Sciatic nerve (tissue), 2 donors: ENCODE data around the gene PRRG4. TPM values are rescaled to one million over a fixed set of nuclear protein-coding genes. Genes with fewer than 3 reads are reported as not detected.
"Not testable (repeated sequence)": the region's sequence is repeated elsewhere in the genome, so short reads cannot be mapped to it uniquely, and the experiment has no call there.

ENCODE experiments used
- ATAC-seq: fragments of 200-7000 bp; cut with Tn5 transposase; one replicate; pipeline ENCODE4 v1.9.1; 2020; ENCODE audit warnings: mild to moderate bottlenecking, moderate library complexity
- DNase-seq: peaks from one replicate; pipeline ENCODE4 v3.0.0-alpha.2; 2020; ENCODE audit warnings: low spot score
- intact Hi-C: fragments of 100-400 bp; cut with DNase I; formaldehyde crosslinking; loops from one replicate; pipeline ENCODE4 v1.14.2; 2022
- total RNA-seq: library from RNA; stranded (reverse); fragmentation: NEBNext Ultra II Directional; extraction: Animal tissue kit (Norgen Biotek cat#: 25700); gene quantifications from one replicate; pipeline ENCODE4 v1.2.1, GENCODE V29; 2021
- donor health status: DM: no; HTN: no; CAD: no.
- donor health status: DM: no; HTN: no; CAD: no.

PRRG4 gene
- total RNA-seq, 1 donor from 2014 or later, result 22.9 TPM

GRCh38 chr11:32874132-32874531 is 44.4 kb downstream of the PRRG4 start:
- no peak for DNase-seq
- intact Hi-C loops, result no loop called here
- no peak for ATAC-seq

- ATAC-seq, result no peak
- DNase-seq, result no peak
- intact Hi-C loops, result no loop called here
Observed at GRCh38 chr11:32881286-32881685, 51.6 kb downstream of the PRRG4 start.

DNA sequence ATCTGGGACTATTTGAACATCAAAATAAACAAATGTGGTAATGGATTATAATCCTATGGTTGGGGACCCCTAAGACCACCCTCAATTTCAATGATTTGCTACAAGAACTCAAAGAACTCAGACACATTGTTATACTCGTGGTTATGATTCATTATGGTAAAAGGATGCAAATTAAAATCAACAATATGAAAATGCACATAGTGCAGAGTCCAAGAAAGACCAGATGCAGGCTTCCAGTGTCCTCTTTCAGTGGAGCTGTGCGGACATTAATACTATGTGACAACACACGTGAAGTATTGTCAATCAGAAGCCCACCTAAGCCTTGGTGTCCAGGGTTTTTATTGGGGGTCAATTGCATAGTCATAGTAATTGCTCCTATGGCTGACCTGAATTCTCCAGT is 53.7 kb downstream of the PRRG4 start:
- intact Hi-C loops, result no loop called here
- no peak for DNase-seq
- no peak for ATAC-seq

GRCh38 chr11:32884023-32884422 is 54.3 kb downstream of the PRRG4 start:
- intact Hi-C loops, result no loop called here
- DNase-seq (no peak), ATAC-seq (no peak)

GRCh38 chr11:32884770-32885384 is 55.1 kb downstream of the PRRG4 start:
- intact Hi-C loops, result no loop called here
- no peak for ATAC-seq
- DNase-seq, result no peak

GRCh38 chr11:32885556-32885955 is 55.8 kb downstream of the PRRG4 start:
- intact Hi-C loops, result no loop called here
- no peak for DNase-seq
- ATAC-seq, result no peak

GRCh38 chr11:32886180-32886579 is 56.5 kb downstream of the PRRG4 start:
- no peak for ATAC-seq
- intact Hi-C loops, result no loop called here
- DNase-seq, result no peak

DNA sequence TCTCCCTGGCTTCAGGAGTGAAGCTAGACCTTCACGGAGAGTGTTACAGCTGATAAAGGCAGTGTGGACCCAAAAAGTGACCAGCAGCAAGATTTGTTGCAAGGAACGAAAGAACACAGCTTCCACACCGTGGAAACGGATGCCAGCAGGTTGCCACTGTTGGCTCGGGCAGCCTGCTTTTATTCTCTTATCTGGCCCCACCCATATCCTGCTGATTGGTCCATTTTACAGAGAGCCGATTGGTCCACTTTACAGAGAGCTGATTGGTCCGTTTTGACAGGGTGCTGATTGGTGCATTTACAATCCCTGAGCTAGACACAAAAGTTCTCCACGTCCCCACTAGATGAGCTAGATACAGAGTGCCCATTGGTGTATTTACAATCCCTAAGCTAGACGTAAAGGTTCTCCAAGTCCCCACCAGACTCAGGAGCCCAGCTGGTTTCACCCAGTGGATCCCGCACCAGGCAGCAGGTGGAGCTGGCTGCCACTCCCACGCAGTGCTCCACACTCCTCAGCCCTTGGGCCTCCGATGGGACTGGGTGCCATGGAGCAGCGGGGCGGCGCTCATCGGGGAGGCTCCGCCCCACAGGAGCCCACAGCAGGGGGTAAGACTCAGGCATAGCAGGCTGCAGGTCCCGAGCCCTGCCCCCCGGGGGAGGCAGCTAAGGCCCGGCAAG is 58.1 kb downstream of the PRRG4 start:
- intact Hi-C loops, ATAC-seq, DNase-seq: not testable (repeated sequence)

GRCh38 chr11:32888384-32888710 is 58.6 kb downstream of the PRRG4 start:
- DNase-seq, ATAC-seq, intact Hi-C loops: not testable (repeated sequence)

DNA sequence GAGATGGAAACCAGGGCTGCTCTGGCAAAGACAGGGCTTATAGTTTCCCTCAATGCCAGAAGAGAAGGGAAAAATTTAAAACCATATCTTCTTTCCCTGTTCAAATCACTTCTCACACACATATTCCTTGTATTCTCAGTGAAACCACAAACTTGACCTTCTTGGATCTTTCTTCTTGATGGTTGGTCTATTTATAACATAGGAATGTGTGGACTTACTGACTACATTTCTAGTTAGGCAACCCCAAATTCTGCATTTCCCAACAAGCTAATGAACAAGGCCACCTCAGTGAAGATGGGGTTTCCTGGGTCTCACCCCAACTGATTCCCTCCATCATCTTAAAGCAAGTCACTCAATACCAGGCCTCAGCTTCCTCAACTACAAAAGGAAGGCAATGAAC is 59.1 kb downstream of the PRRG4 start:
- intact Hi-C loops, result no loop called here

DNA sequence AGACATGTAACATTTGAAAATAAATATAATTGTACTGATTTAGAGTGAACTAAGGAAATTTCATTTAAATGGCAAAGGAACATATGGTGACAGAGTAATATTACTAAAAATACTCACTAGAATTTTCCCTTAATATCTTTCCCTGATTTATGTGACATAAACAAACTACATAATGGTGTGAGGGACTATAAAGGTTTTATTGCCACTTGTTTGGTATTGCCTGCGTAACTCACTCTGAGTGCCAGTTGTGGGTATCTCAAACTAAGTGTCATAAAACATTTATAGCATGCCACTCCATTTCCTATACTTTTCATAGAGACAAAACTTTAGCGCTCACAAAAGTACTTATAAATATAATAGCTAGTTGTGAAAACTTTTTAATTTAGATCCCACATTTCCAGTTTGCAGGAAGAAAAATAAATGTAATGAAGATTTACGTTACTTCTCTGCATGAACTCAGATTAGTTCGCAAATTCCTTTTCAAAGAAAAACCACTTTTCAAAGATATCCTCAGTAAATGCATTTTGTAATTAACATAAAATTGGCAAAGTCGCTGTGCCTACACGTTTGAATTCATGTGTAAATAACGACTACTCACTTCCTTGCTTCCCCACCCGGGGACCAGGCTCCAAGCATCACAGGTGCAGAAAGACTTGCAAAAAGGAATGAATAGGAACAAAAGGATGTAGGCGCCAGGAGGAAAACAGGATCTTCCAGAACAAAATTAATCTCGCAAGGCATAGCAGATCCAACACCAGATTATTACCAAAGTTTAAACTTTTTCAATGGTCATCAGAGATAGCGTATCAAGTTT is 61.3 kb downstream of the PRRG4 start:
- intact Hi-C loops, result no loop called here
- DNase-seq (no peak), ATAC-seq (no peak)

More for the DNA sequence above, 59.1 kb downstream of the PRRG4 start:
- DNase-seq (no peak), ATAC-seq (no peak)

- no peak for DNase-seq
- no peak for ATAC-seq
- intact Hi-C loops, result no loop called here
Observed at GRCh38 chr11:32891657-32892354, 62.1 kb downstream of the PRRG4 start.

DNA sequence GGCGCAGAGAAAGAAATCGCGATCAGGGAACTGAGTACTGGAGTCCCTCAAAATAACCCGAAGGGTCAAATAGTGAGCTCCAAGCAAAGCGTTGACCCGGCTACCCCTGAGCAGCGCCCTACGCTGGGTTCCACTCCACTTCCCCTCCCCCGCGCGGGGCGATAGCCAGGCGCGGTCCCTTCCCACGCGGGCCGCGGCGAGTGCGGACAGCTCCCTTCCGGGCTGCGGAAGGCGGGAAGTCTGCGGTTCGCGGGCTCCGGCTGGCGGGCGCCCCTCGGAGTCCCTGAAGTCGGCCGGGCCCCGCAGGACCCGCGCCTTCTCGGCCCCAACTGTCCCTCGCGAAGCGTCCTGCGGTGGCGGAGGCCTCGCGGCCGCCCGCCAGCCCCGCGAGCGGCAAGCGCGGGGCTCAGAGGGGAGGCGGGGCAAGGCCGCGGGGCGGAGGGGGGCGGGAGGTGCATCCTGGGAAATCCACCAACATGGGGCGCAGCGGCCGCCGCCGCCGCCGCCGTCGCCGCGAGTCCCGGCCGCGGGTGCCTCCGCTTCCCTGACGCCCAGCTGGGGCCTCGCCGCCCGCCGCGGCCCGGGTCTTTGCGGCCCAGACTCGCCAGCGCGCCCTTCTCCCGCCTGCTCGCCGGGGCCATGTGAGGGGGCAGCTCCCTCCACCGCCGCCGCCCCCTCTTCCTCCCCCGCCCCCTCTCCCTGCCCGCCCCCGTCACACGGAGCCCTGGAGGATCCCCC is 62.8 kb downstream of the PRRG4 start, which contains the start of gene QSER1:
QSER1 (plus strand) TSS at position 457 of the 738 bp plus-strand sequence. CDS start 315 bp downstream, outside the sequence.
- ATAC-seq, result peak; percentile 66
- peak; percentile 83 for DNase-seq
- intact Hi-C loops, result no loop called here

- ATAC-seq (no peak), DNase-seq (no peak)
- intact Hi-C loops, result no loop called here
Observed at GRCh38 chr11:32893093-32893342, 63.3 kb downstream of the PRRG4 start.

- intact Hi-C loops, result no loop called here
- peak; percentile 72 for ATAC-seq
- peak; percentile 70 for DNase-seq
Observed at GRCh38 chr11:32893343-32894148, 63.8 kb downstream of the PRRG4 start.

DNA sequence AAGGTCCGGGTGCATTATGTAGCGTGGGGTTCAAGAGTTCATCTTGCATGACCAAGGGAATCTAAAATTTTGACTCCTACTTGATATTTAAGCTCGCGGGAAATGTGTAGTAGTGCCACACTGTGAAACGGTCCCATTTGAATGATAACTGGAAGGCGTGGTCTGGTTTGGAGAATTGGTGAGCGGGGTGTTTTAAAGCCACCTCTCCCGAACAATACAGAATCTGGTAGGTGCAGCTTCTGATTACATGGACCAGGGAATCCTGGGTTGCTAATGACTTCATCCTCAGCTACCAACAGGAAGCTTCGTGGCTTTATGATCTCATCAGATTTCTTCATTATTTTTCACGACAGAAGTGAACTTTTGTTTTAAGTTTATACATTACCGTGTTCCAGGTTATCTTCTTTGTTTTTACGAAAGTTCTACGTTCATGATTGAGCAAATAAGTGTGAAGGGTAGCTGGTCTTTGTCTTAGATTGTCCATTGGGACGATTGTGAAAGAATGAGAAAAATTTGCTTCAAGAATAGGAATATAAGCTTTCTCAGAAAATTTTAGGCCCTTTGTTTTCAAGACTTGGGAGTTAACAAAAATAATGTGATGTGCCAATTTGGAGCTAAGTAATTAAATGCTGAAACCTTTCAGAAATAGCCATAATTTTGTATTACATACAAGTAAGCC is 64.6 kb downstream of the PRRG4 start:
- peak; percentile 79 for ATAC-seq
- no peak for DNase-seq
- intact Hi-C loops, result no loop called here

DNA sequence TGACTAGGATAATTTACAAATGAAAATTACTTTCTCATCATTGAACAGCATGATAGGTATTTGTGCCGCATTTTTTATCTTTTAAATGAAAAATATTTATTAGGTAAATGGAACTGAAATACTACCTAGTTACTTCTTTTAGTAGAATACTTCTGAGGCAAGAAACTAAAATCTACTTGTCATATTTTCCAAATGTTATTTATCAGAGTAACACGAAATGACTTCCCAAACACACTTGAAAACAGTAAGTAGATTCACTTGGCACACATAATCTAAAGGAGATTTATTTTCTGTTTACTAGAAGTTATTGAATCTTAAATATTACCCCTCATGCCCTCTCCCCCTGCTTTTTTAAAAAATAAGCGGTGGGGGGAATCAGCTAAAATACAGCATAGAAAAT is 65.2 kb downstream of the PRRG4 start:
- DNase-seq (no peak), ATAC-seq (no peak)
- intact Hi-C loops, result no loop called here

- DNase-seq, result no peak
- ATAC-seq, result no peak
- intact Hi-C loops, result no loop called here
Observed at GRCh38 chr11:32895471-32895870, 65.7 kb downstream of the PRRG4 start.
